GM19452 (cell line): ENCODE results near the gene RETN.

ENCODE experiments used
- ATAC-seq: cut with Tn5 transposase; IDR thresholded peaks from one replicate; pipeline ENCODE4 v1.9.1; 2021; ENCODE audit not compliant: unreplicated experiment

The RETN gene, protein sequence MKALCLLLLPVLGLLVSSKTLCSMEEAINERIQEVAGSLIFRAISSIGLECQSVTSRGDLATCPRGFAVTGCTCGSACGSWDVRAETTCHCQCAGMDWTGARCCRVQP

GRCh38 chr19:7668842-7669241 lies at the start of gene RETN:
Gene RETN (plus strand): TSS chr19:7669049. CDS start chr19:7669327, 278 bp downstream.
- no peak for ATAC-seq

DNA sequence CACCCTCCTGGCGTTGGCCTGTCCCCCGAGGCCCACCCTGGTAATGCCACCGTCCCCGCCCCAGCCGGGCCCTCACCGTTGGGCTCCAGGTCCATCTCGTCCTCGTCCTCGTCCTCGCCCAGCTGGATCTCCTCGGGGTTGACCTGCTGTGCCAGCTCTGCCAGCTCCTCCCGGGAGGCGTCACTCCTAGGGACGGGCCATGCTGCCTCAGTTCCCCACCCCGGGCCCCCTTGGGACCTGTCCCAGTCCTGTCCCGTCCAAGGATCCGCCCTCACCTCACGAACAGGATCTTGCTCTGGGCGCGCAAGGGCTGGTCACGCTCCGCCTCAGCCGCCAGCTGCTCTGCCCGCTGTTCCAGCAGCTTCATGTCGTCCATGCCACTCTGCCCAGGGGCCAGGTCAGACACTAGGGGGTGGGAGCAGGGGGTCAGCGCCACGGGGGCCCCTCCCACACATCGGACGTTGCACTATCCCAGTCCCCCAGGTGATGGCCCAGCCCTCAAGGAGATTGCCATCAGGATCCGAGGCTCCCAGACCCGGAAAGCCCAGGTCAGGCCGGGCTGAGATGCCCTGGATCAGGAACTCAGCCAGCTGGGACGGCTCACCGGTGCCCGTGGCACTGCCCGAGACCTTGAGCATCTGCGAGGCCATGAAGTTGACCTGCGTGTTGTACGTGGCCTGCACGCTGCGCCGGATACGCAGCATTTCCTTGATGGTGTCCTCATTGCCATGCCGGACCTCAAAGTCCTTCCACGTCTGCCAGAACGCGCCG lies 49.0 kb upstream of the RETN start:
- ATAC-seq = no peak

- no peak for ATAC-seq
Measured at GRCh38 chr19:7620442-7621412, 48.1 kb upstream of the RETN start.

GRCh38 chr19:7622933-7623685 lies 45.7 kb upstream of the RETN start:
- no peak for ATAC-seq

DNA sequence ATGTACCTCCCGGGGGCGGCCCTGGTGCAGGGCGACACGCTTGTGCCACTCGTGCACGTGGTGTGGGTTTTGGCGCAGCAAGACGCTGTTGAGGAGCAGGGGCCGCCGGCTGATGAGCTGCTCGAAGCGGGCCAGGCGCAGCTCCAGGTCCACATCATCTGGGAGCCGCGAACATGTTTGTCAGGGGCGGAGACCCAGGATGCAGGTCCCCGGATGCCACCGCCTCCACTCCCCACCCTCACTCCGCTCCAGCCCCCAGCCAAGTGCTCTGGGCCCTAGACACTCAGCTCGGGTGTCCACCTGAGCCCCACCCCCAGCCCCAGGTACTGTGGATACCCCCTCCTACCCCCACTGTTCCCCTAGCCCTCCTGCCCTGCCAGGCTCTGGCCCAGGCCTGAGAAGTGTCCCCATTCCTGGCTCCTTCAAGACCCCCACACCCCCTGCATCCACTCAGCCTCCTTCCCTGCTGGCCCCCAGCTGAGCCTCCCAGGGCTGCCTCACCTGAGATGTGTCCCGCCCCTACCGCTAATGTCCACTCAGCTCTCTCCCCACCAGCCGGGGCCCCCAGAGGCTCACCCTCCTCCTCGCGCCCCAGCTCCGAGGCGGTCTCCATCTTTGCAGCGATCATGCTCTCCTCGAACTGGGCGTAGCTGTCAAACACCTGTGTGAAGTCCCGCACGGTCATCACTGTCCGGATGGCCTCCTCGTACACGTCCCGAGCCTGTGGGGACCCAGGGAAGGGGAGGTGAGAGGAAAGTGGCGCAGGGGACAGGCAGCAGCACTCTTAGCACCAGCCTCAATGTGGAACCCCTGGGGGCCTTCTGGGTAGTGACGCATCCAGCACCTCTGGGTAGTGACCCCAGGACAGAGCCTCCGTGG lies 44.9 kb upstream of the RETN start:
- ATAC-seq = no peak

GRCh38 chr19:7624810-7625209 lies 44.0 kb upstream of the RETN start:
- ATAC-seq = no peak

- ATAC-seq = no peak
Measured at GRCh38 chr19:7625763-7626372, 43.0 kb upstream of the RETN start.

GRCh38 chr19:7627166-7627565 lies 41.7 kb upstream of the RETN start:
- no peak for ATAC-seq

DNA sequence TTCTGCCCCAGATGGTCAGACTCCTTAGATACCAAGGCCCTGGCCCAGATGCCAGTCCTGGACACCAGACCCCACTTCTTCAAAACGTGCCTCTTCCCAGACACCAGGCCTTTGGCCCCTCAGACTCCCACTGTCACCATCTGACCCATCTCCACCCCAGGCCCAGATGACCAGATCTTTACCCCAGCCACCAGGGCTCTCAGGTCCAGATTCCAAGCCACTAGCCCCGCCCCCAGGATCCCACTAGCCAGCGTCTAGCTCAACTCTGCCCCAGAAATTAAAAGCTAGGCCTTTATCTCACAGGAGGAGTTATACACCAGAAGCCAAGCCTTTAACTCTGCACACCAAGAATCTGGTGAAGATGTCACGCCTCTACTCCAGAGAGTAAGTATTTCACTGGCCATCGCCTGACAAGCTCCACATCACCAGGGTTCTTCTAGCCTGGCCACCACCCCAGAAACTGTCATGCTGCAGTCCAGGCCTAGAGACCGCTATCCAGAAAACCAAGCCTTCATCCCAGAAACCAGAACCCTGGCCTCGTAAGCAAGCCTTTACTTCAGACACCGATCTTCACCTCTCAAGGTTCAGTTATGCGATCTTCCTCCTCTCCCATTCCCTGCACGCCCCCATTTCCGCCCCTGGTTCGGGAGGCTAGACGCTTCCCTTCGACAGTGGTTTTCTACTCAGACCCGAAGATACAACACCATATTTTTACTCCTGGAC lies 40.1 kb upstream of the RETN start:
- no peak for ATAC-seq

DNA sequence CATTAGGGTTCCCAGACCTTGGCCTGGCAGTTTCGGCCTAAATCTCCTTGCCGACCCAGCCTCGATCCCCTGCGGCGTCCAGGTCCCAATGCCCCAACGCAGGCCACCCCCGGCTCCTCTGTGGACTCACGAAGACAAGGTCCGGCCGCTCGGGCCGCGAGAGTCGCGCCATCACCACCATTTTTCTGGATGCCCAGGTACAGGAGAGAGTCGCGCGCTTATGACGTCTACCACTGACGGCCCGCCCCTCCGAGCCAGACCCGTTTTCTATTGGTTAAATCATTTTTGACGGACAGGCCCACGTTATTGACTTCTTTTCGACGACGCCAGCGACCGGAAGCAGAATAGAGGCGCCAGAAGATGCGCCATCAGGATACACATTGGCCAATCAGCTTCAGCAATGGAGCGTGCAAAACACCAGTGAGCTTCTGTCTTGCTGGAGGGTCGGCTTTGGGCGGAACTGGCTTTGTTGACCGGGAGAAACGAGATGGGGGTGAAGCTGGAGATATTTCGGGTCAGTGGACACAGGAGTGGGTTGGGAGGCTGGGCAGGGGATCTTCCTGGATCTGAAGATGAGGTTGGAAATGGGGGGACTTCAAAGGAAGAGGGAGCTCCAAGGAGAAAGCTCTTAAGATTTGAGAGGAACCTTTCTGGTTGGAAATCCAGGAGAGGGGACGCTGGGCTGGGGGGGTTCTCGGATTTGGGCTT lies 39.3 kb upstream of the RETN start, which contains the start of the genes PET100 and XAB2:
Gene PET100, plus strand, starts transcription at position 447 of the 708 bp plus-strand sequence. Its CDS starts 41 bp downstream, at position 488.
Gene XAB2, minus strand, starts transcription at position 199 of the 708 bp plus-strand sequence. Its CDS starts 18 bp downstream, at position 181.
- peak; percentile 84 for ATAC-seq

- no peak for ATAC-seq
Measured at GRCh38 chr19:7631577-7631976, 37.3 kb upstream of the RETN start.

DNA sequence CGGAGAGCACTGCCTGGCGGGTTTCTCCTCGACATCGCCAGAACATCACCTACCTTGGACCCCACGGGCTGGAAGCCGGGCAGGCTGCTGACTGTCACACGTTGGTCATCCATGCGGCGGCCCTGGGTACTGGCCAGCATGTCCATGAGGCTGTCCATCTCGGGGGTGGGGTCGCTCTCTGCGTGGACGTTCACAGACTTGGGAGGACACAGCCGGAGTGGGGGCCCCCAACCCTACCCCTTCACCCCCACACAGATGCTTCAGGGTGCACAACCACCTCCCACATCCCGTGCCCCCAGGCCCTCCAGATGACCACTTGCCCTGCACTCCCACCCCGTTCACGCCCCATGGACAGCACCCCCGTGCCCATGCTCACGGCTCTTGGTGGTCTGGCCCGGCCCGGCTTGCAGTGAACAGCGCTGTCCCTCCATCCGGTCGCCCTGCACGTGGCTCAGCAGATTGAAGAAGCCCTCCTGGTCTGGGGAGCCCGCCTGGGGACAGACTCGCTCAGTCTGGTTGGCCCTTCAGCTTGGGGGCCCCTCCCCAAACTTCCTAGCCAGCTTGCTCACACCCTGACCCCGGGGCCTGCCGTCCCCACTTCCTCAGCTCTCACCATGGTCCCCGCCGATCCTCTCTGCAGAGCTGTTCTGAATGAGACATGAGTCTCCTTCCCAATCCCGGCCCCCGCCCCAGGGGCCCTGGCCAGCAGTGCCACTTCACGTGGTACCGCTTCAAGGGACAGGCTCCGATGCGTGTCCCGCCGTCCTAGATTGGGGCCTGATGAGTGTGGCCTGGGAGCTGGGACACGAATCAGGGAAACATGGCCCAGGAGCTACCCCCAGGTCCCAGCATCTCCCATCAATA lies 36.3 kb upstream of the RETN start:
- no peak for ATAC-seq

DNA sequence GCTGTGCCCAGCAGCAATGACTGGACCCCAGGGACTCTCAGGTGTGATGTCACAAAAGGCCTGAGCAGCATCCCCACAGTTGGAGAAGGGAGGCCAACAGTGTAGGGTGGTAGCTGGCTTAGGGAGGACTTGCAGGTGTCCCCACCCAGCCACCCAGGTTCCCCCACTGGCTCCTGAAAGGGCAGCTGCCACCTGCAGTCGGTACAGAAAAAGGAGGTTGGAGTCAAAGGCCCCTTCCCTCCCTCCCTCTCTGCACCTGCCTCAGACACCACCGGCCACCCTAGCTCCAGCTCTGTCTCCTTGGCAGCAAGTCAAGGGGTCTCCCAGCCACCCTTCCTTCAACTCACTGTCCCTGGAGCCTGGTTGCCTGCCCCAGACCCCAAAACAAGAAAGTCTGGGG lies 35.2 kb upstream of the RETN start, which contains the start of gene PCP2:
Gene PCP2, minus strand, starts transcription at position 22 of the 400 bp plus-strand sequence. CDS start 262 bp downstream, outside the sequence.
- no peak for ATAC-seq

DNA sequence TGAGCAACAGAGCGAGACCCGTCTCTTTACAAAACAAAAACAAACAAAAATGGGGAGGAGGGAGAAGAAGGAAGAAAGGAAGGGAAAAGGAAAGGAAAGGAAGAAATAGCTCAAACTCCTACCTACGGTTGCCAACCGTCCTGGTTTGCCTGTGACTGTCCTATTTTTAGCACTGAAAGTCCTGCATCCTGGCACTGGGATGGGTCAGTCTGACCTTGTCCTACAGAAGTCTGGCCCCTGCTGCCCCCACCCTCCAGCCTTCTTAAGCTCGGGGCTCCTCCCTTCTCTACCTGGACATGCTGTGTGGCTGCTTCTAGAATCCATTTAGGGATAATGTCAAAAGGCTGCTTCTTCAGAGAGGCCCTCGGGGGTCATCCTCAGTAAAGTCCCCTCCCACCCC lies 33.2 kb upstream of the RETN start:
- ATAC-seq = no peak

DNA sequence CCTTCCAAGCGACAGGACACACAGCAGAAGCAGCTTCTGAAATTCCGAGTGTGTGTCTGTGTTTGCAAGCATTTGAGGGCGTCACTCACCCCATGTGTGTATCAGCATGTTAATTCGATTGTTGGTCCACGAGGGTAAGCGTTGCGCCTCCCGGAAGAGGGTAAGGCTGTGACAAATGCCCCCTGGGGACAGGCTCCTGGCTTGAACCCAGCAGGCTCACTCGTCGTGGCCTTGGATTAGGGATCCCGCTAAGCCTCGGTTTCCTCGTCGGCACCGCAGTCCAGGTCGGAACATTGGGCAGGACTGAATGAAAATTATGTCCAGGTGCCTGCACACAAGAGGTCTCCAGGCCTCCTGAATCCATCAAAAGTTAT lies 32.5 kb upstream of the RETN start:
- ATAC-seq = no peak

- no peak for ATAC-seq
Measured at GRCh38 chr19:7636691-7637373, 32.0 kb upstream of the RETN start, which contains the start of gene STXBP2. Gene STXBP2 (plus strand): TSS chr19:7637110. CDS start chr19:7637150, 40 bp downstream.
